CD4-positive, alpha-beta T cell treated with Interleukin-10 for 1 hour (primary cell): ENCODE results near the gene PTGR3.

Experiments used
- DNase-seq: peaks from one replicate; pipeline ENCODE4 v3.0.0-alpha.2; 2020

The PTGR3 gene, protein sequence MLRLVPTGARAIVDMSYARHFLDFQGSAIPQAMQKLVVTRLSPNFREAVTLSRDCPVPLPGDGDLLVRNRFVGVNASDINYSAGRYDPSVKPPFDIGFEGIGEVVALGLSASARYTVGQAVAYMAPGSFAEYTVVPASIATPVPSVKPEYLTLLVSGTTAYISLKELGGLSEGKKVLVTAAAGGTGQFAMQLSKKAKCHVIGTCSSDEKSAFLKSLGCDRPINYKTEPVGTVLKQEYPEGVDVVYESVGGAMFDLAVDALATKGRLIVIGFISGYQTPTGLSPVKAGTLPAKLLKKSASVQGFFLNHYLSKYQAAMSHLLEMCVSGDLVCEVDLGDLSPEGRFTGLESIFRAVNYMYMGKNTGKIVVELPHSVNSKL

DNA sequence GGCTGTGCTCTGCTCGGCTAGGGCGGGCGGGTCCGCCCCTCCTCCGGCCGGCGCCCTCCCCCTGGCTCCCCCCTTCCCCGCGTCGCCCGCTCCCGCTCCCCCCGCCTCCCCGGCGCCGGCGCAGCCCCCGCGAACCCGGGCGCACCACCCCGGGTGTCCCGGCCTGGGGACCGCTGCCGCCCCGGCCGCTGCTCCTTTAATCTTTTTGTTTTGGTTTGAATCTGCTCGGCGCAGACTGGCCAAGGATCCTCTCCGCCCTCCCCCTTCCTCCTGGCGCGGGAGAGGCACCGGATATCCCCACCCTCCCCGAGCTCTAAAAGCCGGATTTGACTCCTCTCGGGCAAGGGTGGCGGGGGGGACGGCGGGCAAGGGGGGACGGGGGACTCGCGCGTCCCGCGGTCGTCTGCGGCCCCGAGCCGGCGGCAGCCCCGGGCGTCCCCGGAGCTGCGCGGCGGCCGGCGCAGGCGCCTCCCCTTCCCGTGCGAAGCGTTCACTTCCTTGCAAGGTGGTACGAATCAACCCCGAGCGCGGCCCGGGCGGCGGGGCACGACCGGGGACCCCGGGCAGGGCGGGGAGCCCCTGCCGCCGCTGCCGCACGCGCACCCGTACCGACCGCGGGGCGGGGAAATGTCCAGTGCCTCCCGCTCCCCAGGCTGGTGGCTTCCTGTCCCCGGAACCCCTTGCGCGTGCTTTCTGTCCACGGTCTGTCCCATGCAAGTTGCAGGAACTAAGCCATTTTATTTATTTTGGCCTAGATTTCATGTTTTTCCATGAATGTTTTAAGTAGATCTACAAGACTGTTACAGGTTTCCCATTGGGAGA lies at the start of gene PTGR3:
TSS of gene PTGR3 (minus strand) at position 11 of the 822 bp plus-strand sequence. CDS start 81 bp downstream, outside the sequence.
- peak; percentile 86 for DNase-seq

DNA sequence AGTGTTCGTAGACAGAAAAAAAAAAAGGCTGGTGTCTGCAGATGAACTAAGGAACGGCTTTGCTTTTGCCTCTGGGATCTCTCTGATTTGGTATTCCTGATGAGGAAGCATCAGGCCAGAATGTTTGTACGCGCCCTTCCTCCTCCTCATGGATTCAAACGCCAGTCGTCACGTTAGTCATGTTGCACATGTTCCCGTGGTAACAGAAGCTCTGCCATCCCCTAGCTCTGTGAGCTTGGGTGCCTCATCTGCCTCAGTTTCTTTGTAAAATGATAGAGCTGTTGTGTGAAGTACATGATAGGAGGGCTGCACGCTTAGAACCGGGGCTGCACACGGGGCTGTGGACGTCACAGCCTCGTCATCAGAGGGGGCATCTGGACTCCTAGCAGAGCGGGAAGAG lies 48.7 kb upstream of the PTGR3 start:
- no peak for DNase-seq

DNA sequence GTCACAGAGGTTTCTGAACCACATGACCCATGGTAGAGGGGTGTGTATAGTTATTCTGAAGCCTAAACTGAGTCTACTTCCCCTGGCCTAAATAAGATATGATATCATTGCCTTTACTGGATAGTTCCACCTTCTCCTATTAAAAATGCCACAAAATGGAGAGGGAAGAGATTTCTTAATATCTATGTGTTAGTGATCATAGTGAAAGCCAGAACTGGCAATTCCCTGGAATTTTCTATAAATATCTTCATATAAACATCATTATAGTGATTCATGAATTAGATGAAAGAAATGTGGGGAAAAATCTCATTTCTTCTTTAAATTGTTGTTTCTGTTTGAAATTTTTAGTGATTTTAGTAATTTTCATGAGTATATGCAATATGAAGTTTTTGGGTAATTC lies 47.4 kb upstream of the PTGR3 start:
- no peak for DNase-seq

DNA sequence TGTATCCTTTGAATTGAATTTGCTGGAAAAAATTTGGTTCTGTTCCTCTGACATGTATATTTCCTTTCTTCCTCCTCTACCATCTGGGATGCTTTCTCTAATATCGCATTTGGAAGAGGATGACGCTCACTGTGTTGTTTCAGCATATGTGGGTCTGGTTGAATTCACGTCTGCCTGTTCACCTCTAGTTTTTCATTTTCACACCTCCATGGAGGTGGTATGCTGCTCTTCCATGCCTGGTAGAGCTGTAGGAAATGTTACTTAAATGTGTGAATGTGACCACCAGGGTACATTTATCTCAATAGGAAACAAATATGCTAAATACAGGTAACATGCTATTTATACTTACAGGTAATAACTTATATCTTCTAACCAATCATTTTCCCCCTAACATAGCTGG lies 46.2 kb upstream of the PTGR3 start:
- DNase-seq: no peak

DNA sequence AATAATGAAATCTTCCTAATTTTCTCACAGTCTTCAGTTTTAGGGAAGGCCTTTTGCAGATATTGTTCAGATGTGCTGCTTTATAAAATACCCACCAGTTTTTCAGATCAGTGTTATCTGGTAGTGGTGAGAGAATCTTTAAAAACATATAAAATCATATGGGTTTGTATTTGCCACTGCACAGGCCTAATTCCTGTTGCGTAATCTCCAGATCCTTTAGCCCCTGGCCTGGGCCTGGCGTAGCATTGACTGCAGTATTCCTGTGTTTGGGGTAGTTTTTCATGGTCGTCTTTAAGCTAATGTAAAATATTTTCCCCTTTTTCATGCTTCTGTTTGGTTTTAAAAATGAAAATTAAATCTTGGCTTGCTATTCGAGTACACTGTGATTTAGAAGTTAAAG lies 44.8 kb upstream of the PTGR3 start:
- no peak for DNase-seq

DNA sequence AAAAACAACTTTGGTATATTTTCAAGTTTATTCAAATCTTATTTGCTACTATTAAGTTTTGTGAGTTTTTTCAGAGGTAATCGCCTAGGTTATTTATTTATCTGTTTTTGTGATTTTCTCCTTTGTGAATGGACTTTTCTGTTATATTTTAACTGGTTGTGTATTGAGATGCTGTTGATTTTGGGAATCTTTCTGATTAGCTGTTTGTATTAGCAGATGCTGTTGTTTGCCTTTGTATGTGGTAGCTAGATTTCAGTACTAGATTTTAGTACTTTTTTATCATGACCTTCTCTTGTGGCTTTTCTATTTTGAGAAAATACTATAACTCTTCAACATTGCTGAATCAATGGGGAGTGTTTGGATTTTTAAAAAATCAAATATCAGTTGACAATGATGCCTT lies 44.1 kb upstream of the PTGR3 start:
- no peak for DNase-seq

DNA sequence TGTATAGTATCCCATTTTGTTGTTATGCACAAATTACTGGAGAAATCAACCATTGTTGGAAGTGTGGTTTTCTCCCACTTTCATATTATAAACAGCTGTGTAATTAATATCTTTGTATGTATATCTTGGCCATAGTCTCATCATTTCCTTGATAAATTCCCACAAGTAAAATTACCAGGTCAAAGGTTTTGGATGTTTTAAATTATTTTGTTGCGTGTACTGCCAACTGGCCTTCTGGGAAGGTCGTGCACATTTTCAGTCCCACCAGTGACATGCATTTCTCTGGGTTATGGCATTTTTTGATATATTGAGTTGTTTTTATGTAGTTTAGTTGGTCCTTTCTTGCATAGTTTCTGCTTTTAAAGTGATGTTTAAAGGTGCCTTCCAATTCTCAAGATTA lies 43.2 kb upstream of the PTGR3 start:
- DNase-seq: no peak

DNA sequence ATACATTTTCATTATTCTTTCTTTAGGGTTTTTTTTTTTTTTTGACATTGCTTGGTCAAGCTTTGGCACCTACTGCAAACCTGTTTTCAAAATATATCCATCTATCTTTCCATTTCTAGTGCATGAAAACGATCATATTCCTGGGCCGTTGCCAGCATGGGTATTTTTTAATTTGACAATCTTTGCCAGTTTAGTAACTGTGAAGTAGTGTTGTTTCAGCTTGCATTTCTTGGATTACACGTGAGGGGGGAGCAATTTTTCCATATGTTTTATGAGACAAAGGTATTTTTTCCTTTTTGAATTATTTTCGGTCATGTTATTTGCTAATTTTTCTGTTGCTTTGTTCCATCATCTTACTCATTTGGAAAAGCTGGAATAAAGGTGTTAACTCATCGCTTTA lies 42.5 kb upstream of the PTGR3 start:
- DNase-seq: no peak

DNA sequence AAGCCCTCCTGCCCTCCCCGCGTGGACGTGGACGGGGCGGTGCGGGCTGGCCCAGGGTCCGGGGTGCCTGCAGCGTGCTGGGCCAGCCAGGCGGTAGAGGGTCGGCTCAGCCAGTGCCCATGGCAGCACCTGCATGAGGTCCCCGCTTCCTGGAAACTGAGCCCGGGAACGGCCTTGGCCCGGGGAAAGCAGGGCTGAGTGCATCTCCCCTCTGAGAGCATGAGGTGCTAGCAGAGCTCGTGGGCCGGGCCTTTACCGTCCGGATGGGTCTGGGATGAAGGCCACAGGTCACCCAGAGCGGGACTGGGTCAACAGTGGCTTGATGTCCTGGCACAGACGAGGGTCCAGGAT lies 41.5 kb upstream of the PTGR3 start:
- DNase-seq: no peak

DNA sequence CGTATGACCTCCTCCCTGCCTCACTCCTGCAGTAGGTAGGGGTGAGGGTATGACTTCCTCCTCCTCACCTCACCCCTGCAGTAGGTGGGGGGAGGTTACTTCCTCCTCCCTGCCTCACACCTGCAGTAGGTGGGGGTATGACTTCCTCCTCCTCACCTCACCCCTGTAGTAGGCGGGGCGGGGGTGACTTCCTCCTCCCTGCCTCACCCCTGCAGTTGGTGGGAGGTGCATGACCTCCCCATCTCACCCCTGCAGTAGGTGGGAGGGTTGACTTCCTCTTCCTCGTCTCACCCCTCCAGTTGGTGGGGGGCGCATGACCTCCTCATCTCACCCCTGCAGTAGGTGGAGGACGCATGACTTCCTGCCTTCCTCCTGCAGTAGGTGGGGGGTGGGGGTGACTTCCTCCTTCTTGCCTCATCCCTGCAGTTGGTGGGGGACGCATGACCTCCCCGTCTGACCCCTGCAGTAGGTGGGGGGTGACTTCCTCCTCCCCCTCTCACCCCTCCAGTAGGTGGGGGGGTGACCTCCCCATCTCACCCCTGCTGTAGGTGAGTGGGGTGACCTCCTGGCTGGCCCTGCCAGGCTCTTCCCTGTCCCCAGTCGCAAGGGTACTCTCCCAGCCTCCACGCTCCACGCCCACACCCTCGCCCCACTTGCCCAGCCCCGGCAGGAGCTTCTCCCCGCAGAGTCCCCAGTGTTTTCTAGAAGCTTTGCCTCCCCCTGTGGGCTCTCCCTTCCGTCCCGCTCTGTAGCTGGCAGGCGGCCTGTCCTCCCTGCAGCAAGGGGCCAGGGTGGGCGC lies 40.9 kb upstream of the PTGR3 start:
- peak; percentile 33 for DNase-seq

DNA sequence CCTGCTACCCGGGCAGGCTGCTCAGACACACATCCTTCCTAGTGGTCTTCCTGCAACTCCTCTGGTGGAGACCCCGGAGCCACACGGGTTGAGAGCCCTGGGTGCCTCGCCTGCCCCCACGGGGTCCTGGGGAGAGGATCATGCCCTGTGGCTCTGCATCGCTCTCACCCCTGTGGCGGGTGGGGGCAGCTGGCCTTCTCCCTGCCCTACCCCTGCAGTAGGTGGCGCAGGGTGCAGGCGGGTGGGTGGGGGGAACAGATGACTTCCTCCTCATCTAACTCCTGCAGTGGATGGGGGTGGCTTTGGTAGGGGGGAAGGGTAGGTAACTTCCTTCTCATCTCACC lies 40.2 kb upstream of the PTGR3 start:
- DNase-seq: no peak

DNA sequence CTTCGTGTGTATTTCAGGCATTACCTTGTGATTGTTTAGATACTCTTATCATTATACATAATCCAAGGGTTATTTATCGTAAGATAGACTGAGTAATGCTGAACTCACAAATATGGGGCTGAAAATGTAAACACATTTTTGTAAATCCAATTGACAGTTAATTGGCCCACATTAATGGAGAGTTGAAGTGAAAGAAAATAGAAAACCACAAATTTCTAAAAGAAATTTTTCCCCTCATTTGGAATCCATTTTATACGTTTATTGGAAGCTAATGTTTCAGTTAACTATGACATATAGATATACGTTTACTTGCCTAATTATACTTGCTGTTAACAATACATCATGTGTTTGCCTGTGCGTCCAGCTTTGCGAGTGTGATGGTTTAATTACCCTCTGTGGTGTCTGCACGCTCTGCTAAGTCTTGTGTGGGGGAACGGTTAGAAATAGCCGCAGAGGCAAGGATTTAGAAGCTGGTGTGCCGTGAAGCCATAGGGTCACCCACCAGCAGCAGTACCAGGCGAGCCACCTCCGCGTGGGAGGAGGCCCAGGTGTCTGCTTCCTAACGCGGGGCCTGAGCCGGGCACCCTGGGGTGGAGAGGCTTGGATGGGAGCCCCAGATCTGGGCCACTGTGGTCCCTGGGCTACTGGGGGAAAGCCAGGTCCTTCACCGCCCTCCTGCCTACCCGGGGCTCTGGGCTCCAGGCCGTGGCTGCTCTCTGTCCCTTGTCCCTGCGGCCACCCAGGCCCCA lies 39.7 kb upstream of the PTGR3 start:
- DNase-seq: no peak

DNA sequence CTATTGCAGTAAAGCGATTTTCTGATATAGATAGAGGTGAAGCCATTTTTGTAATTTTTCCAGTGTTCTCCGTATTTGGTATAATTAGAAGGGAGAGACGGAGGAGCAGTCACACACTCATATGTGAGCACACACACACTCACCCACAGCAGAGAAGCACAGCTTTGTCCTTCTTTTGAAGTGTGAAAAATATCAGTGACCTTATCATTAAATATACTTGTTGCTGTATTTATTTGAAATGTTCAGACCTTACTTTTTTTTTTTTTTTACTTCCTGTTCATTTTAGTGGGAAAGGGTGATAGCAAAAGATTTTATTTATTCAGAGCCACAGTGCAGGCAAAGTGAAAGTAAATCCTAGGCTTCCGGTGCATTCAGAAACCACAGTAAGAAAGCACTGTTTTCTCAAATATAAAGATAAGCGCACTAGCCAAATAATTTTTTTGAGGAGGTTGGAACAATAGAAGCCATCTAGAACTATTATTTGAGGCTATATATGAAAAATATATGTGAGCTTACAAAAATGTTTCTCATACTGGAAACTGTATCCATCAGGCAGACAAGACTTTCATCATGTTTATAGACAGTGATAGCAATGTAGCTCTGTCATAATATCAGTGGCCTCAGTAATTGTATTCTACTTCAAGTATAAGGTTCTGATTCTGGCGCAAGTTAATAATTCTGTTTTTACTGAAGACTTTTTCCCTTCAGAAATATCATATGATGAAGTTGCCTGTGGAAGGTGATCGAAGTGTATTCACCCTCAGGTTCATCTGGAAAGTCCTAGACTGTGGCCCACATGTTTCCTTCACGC lies 38.9 kb upstream of the PTGR3 start:
- DNase-seq: peak; percentile 58

DNA sequence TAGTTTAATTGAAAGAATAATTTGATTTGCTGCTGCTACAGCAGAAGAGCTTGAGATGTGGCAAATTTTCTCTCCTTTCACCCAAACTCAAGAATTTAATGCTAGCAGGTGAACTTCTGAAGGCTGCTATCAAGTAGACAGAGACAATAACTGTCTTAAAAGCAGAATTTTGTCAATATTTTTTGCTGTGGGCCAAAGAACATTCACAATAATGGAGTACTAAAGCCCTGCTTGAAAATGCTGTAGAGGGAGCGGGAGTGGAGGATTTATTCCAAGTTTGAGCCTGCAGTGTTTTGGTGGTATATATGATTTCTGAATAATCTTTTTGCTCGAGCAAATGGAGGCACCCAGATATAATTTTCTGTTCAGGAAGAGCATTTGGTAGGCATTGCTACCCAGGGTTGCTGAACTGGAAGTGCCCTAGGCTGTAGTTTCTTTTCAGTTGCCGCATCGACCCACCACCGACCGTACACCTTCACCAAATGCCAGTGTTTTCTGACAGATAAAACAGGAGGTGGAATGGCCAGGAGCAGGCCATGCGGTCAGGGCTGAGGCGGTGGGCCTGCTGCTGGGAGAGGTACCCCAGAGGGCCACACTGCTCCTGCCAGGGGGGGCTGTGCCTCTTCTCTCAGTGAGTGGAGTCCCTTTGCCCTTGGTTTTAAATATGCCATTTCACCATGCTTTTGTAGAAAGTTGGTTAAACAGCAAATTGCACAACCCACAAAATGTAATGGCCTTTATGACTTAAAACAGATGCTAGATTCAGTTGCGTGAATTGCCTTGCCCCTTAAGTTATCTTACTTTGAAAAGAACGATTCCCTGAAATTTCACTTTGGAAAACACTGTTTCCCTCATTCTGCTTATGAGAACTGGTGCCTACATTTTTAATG lies 38.0 kb upstream of the PTGR3 start:
- no peak for DNase-seq

DNA sequence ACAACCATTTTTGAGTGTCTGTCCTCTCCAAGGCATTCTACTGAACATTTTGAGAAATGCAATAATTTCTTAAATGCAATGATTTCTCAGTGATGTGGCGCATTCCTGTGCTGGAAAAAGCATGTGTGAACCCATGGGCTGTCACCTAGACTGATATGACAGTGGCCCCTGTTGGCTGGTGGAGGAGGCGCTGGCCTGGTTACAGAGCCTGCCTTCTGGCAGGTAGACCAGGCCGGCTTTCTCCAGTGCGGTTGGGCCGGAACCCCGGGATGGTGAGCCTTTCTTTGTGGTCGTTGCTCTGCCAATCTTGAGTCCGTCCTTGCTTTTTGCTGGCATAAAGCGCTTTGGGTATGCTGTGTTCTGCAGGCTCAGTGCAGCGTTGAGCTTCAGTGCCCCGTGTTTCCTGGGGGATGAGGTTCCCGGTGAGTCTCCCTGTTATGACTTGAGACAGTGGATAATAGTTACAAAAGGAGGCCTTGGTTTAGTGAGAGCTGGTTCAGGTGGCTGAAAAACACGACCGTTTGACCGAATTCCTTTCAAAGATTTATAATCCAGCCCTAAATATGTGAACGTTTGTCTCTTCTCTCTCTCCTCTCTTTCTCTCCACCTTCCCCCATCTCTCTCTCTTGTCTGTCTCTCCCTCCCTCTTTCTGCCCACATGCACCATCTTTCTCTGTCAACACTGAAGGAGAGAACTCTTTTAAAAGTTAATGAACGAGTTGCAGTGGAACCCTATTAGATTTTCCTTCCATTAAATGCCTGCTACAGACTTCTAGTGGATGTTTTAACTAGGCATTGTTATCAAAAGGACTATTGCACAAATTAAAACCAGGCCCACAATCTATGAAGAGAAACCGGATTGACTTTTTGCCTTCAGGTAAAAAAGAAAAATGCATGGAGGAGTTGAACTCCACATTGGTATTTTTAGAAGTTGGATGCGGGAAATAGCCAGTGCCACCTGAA lies 35.7 kb upstream of the PTGR3 start:
- DNase-seq: peak; percentile 33

DNA sequence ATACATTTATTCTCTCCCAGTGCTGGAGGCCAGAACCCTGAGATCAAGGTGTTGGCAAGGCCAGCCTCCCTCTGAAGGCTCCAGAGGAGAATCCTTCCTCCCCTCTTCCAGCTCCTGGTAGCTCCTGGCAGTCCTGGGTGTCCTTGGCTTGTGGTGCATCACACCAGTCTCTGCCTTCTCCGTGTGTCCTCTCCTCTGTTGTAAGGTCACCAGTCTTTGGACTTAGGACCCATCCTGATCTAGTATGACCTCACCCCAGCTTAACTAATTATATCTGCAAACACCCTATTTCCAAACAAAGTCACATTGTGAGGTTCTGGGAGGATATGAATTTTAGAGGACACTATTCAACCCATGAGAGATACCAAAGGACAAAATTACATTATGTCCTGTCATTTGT lies 32.8 kb upstream of the PTGR3 start:
- no peak for DNase-seq

DNA sequence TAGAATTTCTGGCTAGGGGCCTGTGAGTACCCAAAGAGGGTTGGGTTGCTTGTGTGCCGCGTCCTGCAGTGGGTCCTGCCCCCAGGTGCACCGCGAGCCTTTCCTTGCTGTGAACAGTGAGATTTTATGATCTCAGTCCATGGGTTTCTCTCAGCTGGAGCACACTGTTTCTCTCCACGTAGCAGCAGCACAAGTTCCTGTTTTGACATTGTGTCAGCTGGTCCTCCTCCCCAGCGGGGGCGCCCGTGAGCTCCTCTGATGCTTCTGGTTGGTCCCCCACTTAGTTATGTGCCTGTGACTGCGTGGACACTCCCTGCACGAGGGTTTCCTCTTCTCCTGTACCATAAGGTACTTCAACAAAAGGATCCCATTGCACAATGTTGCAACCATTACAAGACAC lies 31.5 kb upstream of the PTGR3 start:
- DNase-seq: no peak

DNA sequence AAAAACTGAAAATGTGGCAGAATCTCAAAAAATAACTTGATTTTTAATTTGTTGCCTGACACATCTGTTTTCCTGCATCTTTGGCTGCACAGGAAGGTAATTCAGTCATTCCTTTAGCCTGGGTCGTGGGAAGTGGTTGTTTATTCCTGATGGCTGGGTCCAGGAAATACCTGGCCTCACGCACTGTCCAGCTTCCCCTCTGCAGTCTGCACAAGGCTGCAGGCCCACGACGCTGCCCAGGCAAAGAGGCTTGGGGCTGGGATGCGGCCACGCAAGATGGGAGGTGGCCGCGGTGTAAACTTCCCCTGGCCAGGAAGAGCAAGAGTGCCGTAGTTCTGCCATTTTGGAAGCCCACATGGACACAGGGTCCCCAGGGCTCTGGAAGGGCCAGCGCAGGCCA lies 29.8 kb upstream of the PTGR3 start:
- DNase-seq: no peak

DNA sequence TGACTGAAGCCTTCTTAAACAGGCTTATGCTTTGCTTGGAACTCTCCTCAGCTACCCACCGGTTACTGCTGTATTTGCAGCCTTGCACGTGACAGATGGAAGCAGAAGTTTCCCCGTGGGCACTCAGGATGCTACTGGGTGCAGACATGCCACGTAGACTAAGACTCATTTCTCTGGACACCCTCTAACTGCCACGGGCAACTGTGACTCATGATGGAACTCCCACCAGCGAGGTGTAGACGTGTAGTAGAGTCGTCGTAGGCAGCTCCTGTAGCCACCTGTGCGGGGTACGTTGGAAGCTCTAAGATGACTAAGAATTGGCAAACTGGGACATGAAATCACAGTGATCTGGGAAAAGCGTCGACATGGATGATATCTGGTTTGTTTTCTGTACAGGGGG lies 29.2 kb upstream of the PTGR3 start:
- DNase-seq: no peak

DNA sequence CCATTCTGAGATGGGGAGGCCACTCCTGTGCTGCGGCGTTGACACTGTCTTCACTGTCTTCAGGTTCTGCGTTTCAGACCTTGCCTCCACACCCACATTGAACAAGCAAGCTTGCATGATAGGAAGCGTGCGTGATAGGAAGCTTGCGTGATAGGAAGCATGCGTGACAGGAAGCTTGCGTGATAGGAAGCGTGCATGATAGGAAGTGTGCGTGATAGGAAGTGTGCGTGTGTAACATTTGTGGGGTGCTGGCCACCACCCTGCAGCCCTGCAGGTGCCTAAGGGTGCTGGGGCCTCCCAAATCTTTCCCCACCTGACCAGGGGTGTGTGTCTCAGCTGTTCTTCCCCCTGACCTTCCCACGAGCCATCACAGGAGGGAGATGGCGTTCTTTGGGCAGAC lies 27.0 kb upstream of the PTGR3 start:
- DNase-seq: no peak
